ENCODE measurements around the gene ERCC6L2.

The ERCC6L2 gene

DNA sequence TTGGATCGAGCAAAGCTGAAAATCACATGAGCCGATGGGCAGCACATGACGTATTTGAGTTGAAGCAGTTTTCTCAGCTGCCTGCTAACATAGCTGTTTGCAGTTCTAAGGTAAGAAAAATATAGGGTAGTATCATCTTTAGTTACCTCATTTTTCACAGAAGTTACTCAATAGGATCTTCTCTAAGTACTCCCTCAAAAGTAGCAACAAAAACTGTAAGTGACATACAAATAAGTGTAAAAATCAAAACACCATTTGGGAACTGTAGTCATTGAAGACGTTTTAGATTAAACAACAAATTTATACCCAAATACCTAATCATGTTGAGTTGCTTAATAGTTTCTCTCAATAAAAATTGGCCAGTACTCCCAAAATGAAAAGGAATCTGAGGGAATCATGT is 102.6 kb downstream of the ERCC6L2 start:
- no peak for DNase-seq (ENCODE audit: low read depth)

DNA sequence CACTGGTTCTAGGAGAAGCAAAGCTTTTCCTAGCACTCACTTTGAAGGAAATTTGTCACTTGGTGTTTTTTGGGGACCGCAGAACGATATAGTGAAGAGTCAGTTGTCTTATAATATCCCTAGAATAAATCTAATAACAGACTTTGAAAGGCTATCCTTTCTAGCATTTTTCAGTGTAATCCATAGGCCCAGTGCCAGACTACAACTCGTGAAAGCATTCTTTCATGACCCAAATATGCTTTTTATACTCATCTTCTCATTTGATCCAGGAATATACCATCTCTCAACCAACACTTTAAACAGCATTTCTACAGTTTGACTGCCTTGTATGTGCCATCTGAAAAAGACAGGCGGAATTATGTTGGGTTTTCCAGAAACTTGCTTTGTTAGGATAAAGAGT is 104.0 kb downstream of the ERCC6L2 start:
- no peak for DNase-seq (ENCODE audit: low read depth)

DNA sequence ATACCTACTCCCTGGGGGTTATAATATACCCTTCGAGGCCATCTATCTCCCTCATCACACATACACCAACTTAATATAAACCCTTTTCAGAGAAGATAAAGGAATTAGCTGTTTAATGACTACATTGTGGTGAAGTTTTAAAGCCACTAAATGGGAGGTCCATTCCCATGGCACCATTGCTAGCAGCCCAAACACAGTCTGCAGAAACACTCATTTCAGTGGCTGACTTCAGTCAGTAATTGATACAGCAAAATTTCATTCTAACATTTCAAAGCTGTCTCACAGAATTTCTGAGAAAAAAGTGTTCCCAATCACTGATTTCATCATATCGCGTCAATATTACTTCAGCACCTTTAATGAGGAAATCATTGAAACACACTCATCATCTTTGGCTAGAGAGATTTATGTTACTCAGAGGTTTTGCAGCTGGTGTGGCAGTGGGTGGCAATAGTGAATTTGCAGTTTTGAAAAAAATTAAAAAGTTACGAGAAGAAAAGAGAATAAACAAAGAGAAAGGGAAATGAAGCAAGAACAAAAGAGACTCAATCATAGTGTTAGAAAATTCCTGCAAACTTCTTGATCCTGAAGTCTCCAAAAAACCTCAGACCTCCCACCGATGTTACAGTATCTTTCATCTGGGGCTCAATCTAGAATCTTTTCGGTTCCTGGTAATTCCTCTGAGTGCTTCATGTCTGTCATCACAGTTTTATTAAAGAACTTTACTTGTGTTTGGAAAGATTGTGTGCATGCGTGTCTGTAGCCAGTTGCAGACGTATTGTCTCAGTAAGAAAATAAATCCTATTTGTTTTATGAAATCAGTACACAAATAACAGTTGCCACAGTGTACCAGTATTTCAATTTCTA is 105.0 kb downstream of the ERCC6L2 start:
- peak; percentile 25 for DNase-seq (ENCODE audit: low read depth)

DNA sequence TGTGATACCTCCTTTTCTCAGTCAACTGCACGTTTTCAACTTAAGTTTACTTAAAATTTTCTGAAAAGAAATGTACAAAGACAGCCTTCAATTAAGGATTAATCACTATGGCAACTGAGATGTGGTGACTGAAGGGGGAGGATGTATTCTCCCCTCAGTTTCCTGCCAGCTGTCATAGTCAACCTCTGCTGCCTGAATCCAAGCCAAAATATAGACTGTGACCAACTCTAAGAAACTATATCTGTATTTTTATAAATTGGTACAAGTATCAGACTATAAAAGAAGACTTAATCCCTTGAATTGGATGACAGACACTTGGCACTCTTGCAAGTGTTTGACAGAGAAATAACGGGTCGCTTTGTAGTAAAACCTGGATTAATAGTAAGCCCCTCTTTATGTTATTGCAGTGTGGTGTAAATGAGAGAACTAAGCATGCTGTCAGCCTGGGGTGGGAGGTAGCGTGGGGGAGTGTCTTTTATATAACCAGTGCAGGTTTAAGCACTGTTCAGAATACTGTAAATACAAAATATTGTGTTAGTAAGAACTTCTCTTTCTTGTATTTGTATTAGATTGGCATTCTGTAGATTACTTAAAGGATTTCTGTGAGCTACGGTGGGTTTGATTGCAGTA is 106.4 kb downstream of the ERCC6L2 start:
- DNase-seq (ENCODE audit: low read depth), result no peak

DNA sequence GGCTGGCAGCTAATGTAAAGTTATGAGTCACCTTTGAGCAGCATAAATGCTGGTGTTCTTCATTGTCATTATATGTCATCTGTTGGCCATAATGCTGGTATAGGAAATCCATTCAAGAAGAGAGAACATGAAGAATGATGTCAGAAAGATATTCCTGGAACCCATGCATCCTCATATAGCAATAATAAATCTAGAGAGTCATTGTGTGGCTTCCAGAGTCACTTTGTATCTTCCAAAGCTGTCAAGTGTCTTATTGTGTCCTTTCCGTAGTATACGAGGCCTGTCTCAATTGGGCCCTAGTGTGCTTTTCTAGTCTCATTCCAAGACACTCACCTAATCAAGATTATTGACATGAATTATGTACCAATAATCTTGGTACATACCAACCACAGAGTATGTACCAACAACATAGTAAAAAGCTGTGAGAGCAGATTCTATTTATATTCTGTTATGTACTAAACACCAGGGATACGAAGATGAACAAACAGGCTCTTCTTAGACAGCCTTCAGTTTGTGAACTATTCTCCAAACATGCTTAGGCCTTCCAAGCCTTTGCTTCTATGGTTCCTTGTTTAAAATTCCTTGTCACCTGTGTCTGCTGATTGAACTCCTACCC is 110.1 kb downstream of the ERCC6L2 start:
- no peak for DNase-seq (ENCODE audit: low read depth)

DNA sequence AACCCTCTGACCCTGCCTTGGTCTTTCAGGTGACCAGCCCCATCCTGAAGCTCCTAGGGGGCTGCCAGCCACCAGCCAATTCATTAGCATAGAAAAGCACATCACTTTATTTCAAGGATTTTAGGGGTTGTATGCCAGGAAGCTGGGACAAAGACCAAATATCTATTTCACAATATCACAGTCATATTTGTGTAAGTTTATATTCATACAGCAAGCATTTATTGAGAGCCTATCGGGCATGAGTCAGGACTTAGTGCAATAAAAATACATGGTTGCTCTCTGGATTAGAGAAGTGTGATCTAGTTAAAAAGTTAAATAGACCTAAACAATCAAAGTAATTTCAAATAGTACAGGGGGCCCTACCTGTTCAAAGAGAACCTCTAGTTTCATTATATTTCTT is 113.8 kb downstream of the ERCC6L2 start:
- DNase-seq (ENCODE audit: low read depth), result peak; percentile 49

DNA sequence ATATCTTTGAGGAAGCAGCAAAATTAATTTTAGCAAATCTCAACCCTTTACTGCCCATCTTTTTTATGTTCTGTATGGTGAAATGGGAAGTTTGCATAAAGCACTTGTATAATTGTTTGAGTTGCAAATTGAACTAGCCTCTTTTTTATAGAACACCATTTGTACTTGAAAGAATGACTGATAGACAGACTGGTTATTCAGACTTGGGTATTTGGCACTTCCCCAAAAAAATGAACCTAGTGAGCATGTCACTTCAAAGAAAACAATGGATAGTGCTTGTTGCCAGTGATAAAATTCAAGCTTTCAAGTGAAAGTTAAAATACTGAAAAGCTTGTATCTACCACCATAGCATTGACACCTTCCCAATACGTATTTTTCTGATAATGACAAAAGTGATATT is 115.8 kb downstream of the ERCC6L2 start:
- no peak for DNase-seq (ENCODE audit: low read depth)

DNA sequence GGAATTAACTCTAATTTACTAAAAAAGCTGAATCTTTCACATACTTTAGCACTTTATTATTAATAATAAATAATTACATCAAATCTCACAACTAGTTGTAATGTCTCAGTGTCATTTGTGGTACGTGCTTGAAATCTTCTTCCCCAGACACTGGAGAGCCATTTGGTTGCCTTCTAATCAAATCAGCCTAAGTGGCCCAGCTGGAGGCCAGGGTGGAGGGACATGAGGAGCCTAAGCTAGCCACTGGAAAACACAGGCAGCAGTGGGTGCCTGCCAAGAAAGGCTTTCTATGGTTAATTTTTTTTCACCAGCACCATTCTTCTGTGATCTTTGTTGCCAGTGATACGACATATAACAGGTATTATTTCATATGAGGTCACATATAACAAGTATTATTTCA is 117.0 kb downstream of the ERCC6L2 start:
- DNase-seq (ENCODE audit: low read depth), result no peak

DNA sequence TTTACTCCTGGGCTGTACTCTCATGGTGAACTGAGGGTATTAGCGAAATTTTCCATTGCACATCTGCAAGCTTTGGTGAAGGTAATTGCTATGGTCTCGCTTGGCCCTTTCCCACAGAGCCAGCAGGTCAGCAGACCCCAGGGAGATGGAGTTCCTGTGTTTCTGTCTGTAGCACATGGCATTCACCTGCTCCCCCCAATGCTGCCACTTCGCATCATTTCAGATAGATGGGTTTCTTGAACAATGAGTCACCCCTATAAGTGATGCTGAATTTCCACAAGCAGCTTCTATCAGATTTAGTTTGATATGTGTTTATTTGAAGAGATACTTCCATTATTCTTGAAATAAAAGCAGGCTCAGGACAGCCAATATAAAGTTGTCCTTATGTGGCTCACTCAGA is 117.8 kb downstream of the ERCC6L2 start:
- DNase-seq (ENCODE audit: low read depth), result no peak

DNA sequence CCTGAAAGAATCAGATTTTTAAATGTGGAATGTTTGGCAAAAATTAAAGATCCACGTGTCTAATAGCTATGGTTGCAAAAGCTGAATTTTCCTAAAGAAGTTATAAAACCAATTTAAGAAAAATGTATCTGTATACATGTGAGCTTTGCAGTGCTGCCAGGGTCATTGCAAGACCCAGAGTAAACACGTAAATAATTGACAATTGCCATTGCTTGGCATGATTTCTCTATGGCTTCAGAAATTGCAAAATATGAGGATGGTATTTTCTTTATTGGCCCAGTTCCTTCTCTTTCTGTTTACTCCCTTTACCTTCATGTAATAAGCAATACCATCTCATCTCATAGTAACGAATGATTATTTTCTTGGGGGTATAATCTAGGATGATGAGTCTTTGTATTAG is 123.9 kb downstream of the ERCC6L2 start:
- DNase-seq (ENCODE audit: low read depth), result no peak

DNA sequence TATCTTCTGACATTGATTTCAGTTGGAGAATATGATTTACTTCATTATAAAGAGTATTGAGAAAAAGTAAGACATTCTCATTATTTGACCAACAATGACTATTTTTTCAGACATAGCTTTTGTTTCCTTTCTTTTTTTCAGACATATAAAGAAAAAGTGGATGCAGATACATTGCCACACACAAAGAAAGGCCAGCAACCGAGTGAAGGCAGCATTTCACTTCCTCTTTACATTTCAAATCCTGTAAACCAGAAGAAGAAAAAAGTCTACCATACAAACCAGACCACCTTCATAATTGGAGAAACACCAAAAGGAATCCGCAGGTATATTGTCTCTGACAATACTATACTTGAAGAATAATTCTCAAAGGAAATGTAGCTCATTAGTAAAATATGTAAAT is 128.9 kb downstream of the ERCC6L2 start:
- DNase-seq (ENCODE audit: low read depth), result no peak

DNA sequence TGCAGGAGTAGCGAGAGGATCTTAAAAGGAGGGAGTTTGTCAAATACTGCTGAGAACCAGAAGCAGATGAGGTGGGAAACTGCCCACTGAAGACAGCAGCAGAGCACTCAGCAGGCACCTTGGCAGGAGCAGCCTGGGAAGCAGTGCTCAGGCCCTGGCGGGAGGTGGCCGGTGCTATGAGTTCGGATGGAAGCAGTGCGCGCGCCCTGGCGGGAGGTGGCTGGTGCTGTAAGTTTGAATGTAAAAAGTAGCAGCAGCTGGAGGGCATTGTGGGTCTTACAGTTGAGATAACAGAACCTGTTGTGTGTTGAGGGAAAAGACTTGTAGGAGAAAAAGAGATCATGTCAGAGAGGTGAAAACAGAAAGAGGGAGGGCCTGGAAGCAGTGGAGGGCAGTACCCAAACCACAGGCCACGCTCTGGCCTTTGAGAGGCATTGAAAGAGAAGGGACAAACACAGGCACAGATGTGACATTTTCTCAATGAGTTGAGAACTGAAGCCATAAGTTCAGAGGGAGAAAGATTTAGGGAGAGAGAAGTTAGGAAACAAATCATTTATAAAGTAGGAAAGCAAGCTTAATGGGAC is 130.9 kb downstream of the ERCC6L2 start:
- no peak for DNase-seq (ENCODE audit: low read depth)

DNA sequence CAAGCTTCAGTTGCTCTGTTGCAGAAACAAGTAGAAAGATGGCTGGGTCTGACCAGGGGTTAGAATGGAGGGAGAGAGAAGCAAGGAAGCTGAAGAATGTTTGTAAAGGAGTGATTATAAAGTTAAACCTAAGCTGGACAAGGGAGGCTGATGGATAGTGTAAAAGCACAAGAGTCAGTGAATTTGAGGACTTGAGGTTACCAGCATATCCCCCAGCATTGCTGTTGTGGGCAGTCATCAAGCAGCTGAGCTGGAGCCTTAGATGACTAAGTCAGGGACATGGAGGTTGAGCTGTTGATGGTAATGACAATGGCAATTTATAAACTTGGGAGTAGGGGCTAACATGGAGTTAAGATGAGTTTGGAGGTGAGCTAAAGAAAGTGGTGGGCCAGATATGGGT is 131.5 kb downstream of the ERCC6L2 start:
- peak; percentile 48 for DNase-seq (ENCODE audit: low read depth)

DNA sequence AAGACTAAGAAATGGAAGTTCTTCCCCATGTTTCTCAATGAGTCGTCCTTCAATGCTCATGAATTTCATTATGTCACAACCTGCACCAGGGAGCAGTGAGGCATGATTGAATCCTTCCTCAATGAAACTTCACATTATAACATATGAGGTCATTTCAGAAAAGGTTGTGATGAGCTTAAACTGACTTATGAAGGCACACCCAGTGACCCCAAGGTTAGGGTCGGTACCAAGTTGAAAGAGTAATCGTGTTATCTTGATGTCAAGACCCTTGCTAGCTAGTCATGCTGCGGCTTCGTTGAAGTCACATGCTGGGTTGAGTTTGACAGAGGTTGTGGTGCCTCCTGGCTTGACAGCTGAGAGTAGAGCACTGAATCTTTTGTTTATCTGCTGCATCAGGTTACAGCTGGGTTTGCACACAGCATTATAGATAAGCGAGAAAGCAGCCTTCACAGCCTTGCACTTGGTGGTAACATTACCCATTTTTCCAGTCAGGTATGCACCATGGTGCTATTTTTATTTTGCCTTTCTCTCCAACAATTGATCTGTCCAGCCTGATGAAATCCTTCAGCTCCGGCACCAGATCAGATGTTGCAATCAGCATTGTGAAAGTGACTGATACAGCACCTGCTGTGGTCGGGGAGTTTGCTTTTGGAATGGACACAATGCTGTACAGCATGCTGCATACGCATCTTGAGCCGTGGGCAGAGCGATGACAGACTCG is 133.2 kb downstream of the ERCC6L2 start:
- no peak for DNase-seq (ENCODE audit: low read depth)

DNA sequence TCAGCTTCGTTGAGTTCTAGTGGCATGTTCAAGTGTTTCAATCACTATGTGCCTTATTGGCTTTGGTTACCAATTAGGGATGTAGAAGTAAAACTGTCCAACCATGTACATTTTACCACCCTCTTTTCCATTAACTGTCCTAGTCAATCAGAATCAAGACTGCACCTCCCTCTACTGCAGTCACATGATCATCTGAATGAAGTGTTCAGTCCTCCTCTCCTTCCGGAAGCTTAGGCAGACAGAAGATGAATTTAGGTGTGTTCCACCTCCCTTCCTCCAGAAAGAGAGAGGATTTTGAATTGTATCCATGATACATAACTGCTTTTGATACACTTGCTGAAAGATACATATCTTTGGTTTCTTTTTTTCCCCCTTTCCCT is 133.7 kb downstream of the ERCC6L2 start:
- DNase-seq (ENCODE audit: low read depth), result no peak

DNA sequence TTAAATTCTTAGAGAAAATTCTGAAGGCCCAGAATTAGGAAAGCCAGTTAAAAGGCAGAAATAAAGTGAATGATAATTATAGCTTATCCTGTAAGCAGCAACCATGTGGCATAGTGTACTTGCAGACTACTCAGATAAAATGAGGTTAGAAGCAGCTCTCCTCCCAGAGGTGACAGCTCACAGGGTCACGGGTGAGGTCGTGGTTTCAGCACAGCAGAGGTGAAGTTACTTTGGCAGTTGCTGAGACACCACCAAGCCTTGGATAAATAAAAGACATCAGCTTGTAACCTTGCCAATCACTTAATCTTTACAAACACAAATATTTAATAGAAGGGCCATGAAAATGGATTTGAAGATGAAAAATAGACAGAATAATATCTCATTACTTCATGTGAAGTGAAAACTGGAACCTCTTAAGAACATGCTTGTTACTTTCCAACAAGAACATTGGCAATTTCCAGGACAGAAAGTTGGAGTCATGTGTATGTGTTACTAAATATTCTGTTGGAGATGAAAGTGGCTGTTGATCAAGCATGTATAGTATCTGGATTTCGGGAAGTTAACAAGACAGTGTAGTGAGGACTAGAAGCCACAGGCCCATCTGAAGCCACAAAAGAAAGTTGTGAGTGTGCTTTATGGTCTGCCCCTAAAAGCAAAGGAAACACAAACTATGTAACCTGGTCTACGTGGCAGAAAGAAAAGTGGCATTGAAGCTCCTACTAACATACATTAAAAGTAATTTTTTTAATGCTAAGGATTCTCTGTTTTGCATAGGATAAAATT is 134.4 kb downstream of the ERCC6L2 start:
- DNase-seq (ENCODE audit: low read depth), result no peak

DNA sequence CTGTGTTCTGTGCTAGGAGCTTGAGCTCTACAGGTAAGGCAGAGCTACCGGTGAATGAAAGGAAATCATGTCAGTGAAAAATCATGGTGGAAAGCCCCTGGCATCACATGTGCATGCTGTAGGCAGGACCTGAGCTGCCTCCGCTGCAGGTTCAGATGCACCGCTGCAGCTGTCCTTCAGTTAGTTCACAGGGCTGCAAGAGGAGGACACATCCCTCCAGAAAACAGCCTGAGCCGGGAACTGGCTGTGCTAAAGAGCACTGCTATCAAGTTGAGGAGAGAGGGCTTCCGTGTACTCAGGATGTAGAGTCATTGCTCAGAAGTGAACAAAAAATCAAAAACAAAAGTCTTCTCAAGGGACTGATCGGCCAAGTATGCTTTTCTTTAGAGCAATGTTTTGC is 138.6 kb downstream of the ERCC6L2 start:
- DNase-seq (ENCODE audit: low read depth), result no peak

DNA sequence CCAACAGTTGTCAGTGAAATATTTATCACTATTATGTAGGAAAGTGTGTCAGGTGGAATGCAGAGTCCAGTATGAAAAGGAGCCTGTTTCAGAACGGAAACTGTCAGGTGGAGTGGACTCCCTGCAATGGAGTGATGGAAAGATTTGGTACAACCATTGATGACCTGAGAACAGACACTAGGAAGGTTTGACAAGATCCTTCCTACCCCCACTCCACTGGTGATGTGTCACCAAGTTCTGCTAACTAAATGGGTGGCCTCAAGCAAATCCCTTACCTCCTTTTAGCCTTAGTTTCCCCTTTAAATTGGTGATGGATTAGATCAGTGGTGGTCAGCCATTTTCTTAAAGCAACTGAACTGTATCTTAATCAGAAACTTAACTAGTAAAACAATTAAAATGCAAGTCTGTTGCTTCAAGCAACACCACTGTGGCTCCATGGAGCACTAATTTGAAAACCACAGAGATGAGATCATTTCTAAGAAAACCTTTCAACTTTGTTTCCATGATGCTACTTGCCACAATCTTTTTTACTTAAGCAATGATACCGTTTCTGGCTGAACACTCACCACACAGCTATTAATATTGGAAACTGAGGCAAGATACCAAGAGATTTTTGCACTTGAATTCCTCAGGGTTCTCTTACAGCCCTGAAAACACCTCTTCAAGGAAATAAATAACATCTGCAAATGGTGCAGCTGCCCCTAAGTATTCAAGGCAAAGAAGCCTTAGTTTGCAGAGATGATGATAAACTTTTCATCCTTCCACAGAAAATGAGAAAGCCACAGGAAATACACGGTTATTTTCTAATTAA is 140.6 kb downstream of the ERCC6L2 start:
- DNase-seq (ENCODE audit: low read depth), result no peak
